GM06990 (cell line): ENCODE results near the gene DPP4.
"Not testable (repeated sequence)": the region's sequence is repeated elsewhere in the genome, so short reads cannot be mapped to it uniquely, and the experiment has no call there.

ENCODE experiments used
- DNase-seq: peaks from one replicate; pipeline ENCODE4 v3.0.0-alpha.2; 2011; ENCODE audit not compliant: insufficient read length; ENCODE audit errors: extremely low read depth
- H3K27me3 ChIP-seq: replicated peaks from 2 replicates; pipeline ENCODE4 v1.6.0; 2011; ENCODE audit warnings: low read length; ENCODE audit not compliant: control insufficient read depth, insufficient read depth
- H3K36me3 ChIP-seq: 2 replicates; pipeline ENCODE4 v1.5.1; 2011; ENCODE audit warnings: low read length; ENCODE audit not compliant: control insufficient read depth, insufficient read depth
- H3K4me3 ChIP-seq: replicated peaks from 2 replicates; pipeline ENCODE4 v1.5.1; 2011; ENCODE audit warnings: low read depth, mild to moderate bottlenecking, control low read depth, low read length
- TF ChIP-seq, protein P1 (sequence below): IDR thresholded peaks from 2 replicates; pipeline ENCODE4 v1.5.1; 2011; ENCODE audit warnings: low read length, control low read depth, mild to moderate bottlenecking, inconsistent platforms; ENCODE audit not compliant: insufficient read depth, poor library complexity, severe bottlenecking

DPP4 gene

DNA sequence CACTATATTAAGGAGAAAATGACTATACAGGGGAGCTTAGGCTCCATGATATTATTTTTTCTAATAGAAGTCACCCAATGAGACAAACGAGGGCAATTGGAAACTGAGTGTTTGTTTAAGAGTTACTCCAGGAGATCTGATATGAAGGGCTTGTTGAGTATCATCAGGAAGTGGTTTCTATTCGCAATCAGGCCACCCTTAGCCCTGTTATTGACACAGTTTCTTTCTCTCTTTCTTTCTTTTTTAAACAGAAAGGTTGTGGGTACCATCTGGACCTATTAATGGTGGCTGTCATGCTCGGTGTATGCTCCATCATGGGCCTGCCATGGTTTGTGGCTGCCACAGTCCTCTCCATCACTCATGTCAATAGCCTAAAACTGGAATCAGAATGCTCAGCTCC, 117.3 kb downstream of the DPP4 start:
- H3K36me3 ChIP-seq, result no peaks in the 10 kb centered on the region
- no peak for DNase-seq
- TF ChIP-seq, protein P1, sequence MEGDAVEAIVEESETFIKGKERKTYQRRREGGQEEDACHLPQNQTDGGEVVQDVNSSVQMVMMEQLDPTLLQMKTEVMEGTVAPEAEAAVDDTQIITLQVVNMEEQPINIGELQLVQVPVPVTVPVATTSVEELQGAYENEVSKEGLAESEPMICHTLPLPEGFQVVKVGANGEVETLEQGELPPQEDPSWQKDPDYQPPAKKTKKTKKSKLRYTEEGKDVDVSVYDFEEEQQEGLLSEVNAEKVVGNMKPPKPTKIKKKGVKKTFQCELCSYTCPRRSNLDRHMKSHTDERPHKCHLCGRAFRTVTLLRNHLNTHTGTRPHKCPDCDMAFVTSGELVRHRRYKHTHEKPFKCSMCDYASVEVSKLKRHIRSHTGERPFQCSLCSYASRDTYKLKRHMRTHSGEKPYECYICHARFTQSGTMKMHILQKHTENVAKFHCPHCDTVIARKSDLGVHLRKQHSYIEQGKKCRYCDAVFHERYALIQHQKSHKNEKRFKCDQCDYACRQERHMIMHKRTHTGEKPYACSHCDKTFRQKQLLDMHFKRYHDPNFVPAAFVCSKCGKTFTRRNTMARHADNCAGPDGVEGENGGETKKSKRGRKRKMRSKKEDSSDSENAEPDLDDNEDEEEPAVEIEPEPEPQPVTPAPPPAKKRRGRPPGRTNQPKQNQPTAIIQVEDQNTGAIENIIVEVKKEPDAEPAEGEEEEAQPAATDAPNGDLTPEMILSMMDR, result no peak

DNA sequence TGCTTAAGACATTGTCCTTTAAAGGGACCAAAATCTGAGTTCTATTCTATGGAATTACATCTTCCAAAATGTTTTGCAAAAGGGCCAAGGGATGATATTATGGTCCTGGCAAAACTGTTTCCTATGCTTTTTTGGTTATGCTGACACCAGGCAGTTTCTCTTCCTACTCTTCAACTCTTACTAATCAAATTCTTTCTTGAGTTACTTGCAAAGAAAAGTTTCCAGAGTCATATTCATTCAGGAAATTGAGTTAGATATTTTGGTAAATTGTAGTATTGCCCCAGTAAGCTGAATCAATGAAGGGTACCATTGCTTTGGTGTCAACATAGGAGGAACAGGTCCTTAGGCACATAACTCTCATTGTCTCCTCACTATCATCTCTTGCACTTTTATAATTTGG, 118.8 kb downstream of the DPP4 start:
- no peaks in the 10 kb centered on the region for H3K36me3 ChIP-seq
- DNase-seq, result no peak
- H3K27me3 ChIP-seq, result no peaks in the 10 kb centered on the region; the same call in 1 of the 2 replicates
- no peak overlapping the region for H3K4me3 ChIP-seq
- TF ChIP-seq, protein P1, result no peak

More for the DNA sequence above, 117.3 kb downstream of the DPP4 start:
- no peaks in the 10 kb centered on the region; the same call in 1 of the 2 replicates for H3K27me3 ChIP-seq
- no peak overlapping the region for H3K4me3 ChIP-seq

DNA sequence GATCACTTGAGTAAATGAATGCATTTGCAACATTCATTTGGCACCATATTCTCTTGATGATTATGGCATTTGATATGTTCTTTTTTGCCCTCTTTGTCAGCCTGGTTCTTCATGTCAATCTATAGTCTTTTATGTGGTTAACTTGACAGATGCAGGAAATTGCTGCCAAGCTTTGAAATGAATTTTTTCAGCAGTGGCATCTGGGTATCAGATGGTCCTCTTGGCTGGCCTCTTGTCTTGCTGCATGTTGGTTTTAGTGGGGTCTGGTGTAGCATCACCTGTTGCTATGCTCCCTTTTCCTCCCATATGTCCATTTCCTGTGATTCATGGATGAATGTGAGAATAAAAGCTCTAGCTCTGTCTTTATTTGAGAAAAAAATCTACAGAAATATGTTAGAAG, 119.9 kb downstream of the DPP4 start:
- TF ChIP-seq, protein P1, result no peak
- Histone ChIP-seq H3K27me3 (no peaks in the 10 kb centered on the region; the same call in 1 of the 2 replicates), H3K4me3 (no peak overlapping the region), H3K36me3 (no peaks in the 10 kb centered on the region)
- no peak for DNase-seq

DNA sequence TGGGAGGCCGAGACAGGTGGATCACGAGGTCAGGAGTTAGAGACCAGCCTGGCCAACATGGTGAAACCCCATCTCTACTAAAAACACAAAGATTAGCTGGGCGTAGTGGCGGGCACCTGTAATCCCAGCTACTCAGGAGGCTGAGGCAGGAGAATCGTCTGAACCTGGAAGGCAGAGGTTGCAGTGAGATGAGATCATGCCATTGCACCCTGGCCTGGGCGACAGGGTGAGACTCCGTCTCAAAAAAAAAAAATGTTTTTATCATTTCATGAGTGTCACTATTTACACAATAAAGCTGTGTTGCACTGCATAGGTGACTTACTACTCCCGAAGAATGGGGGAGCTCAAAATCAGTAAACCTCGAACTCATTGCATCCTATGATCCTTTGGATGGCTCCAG, 120.6 kb downstream of the DPP4 start:
- not testable (repeated sequence) for H3K36me3 ChIP-seq, DNase-seq, H3K4me3 ChIP-seq, H3K27me3 ChIP-seq

DNA sequence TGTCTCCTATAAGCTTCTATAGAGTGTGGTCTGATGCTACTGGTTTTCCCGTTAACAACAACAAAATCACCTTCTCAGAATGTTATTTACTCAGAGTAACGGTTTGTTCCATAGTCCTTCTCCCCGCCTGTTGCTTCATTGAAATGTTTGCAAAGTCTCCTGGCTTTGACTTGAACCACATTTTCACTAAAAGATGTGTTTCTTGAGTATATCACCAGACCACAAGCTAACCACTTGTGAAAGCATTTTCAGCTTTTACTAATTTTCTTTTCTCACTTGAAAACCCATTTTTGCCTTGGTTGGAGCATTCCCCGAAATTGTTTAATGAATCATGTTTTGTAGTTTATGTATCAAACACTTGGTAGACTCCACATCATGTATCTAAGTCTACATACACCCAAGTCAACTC, 121.2 kb downstream of the DPP4 start:
- TF ChIP-seq, protein P1, result no peak
- H3K4me3 ChIP-seq, result no peak overlapping the region
- H3K27me3 ChIP-seq, result no peaks in the 10 kb centered on the region; the same call in 1 of the 2 replicates
- H3K36me3 ChIP-seq, result no peaks in the 10 kb centered on the region
- no peak for DNase-seq

DNA sequence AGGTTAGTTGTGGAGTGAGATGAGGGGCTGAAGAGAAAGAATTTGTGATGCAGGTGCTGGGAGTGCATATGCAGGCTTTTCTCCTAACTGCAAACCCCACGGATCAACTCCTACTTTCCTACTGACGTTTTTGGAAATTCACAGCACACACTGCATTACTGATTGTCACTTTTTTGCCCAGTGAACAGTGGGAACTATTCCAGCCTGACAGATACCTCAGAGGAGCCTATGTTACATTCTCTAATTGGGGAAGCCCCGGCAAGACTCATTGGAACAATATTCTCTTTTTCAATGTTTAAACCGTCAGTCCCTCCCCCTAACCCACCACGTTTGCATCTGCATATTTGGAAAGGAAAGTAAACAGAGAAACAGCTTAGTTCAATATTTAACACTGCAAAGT, 126.2 kb downstream of the DPP4 start:
- Histone ChIP-seq H3K4me3 (no peak overlapping the region), H3K36me3 (no peaks in the 10 kb centered on the region), H3K27me3 (no peaks in the 10 kb centered on the region)
- no peak for DNase-seq
- TF ChIP-seq, protein P1, result no peak
